ACC112 (cell line): ENCODE data around the gene NUDC.

Experiments used
- H2AFZ ChIP-seq: fragments of 200-600 bp; sonication (generic); one replicate; pipeline ENCODE4 v1.6.0; 2017; ENCODE audit warnings: antibody characterized with exemption, low read length; ENCODE audit not compliant: unreplicated experiment
- H3K27ac ChIP-seq: fragments of 200-600 bp; sonication (generic); 2 replicates; pipeline ENCODE4 v1.5.1; 2014; ENCODE audit warnings: low read depth, mild to moderate bottlenecking, antibody characterized with exemption, low read length, moderate library complexity
- H3K27me3 ChIP-seq: fragments of 200-600 bp; sonication (generic); 2 replicates; pipeline ENCODE4 v1.6.1; 2014; ENCODE audit warnings: mild to moderate bottlenecking, antibody characterized with exemption, low read length, moderate library complexity, mixed read lengths; ENCODE audit not compliant: insufficient read depth
- H3K36me3 ChIP-seq: fragments of 200-600 bp; sonication (generic); 2 replicates; pipeline ENCODE4 v1.6.1; 2016; ENCODE audit warnings: mild to moderate bottlenecking, antibody characterized with exemption, low read length, moderate library complexity, mixed read lengths; ENCODE audit not compliant: insufficient read depth
- H3K4me1 ChIP-seq: fragments of 200-600 bp; sonication (generic); one replicate; pipeline ENCODE4 v1.6.1; 2016; ENCODE audit warnings: low read length, mixed read lengths; ENCODE audit not compliant: insufficient read depth, unreplicated experiment, control insufficient read depth
- H3K4me3 ChIP-seq: fragments of 200-600 bp; sonication (generic); 2 replicates; pipeline ENCODE4 v1.5.1; 2014; ENCODE audit warnings: mild to moderate bottlenecking, low read depth, low read length
- H3K79me2 ChIP-seq: fragments of 200-600 bp; sonication (generic); one replicate; pipeline ENCODE4 v1.6.0; 2016; ENCODE audit warnings: low read length; ENCODE audit not compliant: control insufficient read depth, unreplicated experiment, insufficient read depth

The NUDC gene

GRCh38 chr1:26890467-26890796 is 31.1 kb upstream of the NUDC start:
- H3K27me3 ChIP-seq: no peaks in the 10 kb centered on the region
- H3K4me1 ChIP-seq: peaks cover 9% of the 10 kb centered on the region
- peak overlapping the region; percentile 94 for H3K4me3 ChIP-seq
- H3K27ac ChIP-seq: peak overlapping the region; percentile 69; the same call in 1 of the 2 replicates
- peaks cover 9% of the 10 kb centered on the region; the same call in 1 of the 2 replicates for H3K36me3 ChIP-seq
- H3K79me2 ChIP-seq: peaks cover 20% of the 10 kb centered on the region
- peak overlapping the region; percentile 72 for H2AFZ ChIP-seq

GRCh38 chr1:26894263-26894662 is 27.3 kb upstream of the NUDC start:
- H3K4me1 ChIP-seq: peaks cover 7% of the 10 kb centered on the region
- peaks cover 4% of the 10 kb centered on the region; the same call in 1 of the 2 replicates for H3K36me3 ChIP-seq
- H3K27me3 ChIP-seq: no peaks in the 10 kb centered on the region
- no peak overlapping the region for H3K4me3 ChIP-seq
- H3K27ac ChIP-seq: no peak overlapping the region
- peaks cover 15% of the 10 kb centered on the region for H3K79me2 ChIP-seq
- no peak overlapping the region for H2AFZ ChIP-seq

GRCh38 chr1:26897351-26897750 is 24.2 kb upstream of the NUDC start:
- Histone ChIP-seq H2AFZ (no peak overlapping the region), H3K79me2 (peaks cover 24% of the 10 kb centered on the region), H3K4me1 (peaks cover 15% of the 10 kb centered on the region), H3K36me3 (peaks cover 4% of the 10 kb centered on the region; the same call in 1 of the 2 replicates), H3K4me3 (no peak overlapping the region), H3K27ac (no peak overlapping the region), H3K27me3 (no peaks in the 10 kb centered on the region)

GRCh38 chr1:26900001-26900814 is 21.3 kb upstream of the NUDC start, which contains the start of gene GPATCH3:
Gene GPATCH3, minus strand, starts transcription at chr1:26900467. Its CDS starts 25 bp downstream, at chr1:26900442.
- Histone ChIP-seq H3K79me2 (peaks cover 24% of the 10 kb centered on the region), H3K4me3 (peak within 1 kb of the TSS; percentile 98), H3K27me3 (no peaks in the 10 kb centered on the region), H3K36me3 (no peaks in the 10 kb centered on the region), H3K4me1 (peaks cover 15% of the 10 kb centered on the region), H2AFZ (peak within 1 kb of the TSS; percentile 99), H3K27ac (peak within 1 kb of the TSS; percentile 85)

- H3K79me2 ChIP-seq: peaks cover 22% of the 10 kb centered on the region
- H3K4me3 ChIP-seq: peak overlapping the region; percentile 98
- H3K27me3 ChIP-seq: no peaks in the 10 kb centered on the region
- peak overlapping the region; percentile 99 for H2AFZ ChIP-seq
- peaks cover 15% of the 10 kb centered on the region for H3K4me1 ChIP-seq
- no peaks in the 10 kb centered on the region for H3K36me3 ChIP-seq
- peak overlapping the region; percentile 85 for H3K27ac ChIP-seq
Measured at GRCh38 chr1:26900815-26901511, 20.6 kb upstream of the NUDC start.

- H3K27me3 ChIP-seq: no peaks in the 10 kb centered on the region
- no peaks in the 10 kb centered on the region for H3K79me2 ChIP-seq
- H3K36me3 ChIP-seq: no peaks in the 10 kb centered on the region
- H3K4me3 ChIP-seq: no peak overlapping the region
- H2AFZ ChIP-seq: no peak overlapping the region
- peaks cover 11% of the 10 kb centered on the region for H3K4me1 ChIP-seq
- peak overlapping the region; percentile 14; the same call in 1 of the 2 replicates for H3K27ac ChIP-seq
Measured at GRCh38 chr1:26907071-26907917, 14.2 kb upstream of the NUDC start.

- Histone ChIP-seq H3K4me1 (peaks cover 11% of the 10 kb centered on the region), H2AFZ (no peak overlapping the region), H3K27ac (no peak overlapping the region), H3K36me3 (no peaks in the 10 kb centered on the region), H3K79me2 (no peaks in the 10 kb centered on the region), H3K27me3 (no peaks in the 10 kb centered on the region), H3K4me3 (no peak overlapping the region)
Measured at GRCh38 chr1:26909951-26910342, 11.6 kb upstream of the NUDC start.

- H3K79me2 ChIP-seq: no peaks in the 10 kb centered on the region
- no peak overlapping the region for H2AFZ ChIP-seq
- H3K4me3 ChIP-seq: no peak overlapping the region
- no peaks in the 10 kb centered on the region for H3K36me3 ChIP-seq
- no peak overlapping the region for H3K27ac ChIP-seq
- H3K27me3 ChIP-seq: no peaks in the 10 kb centered on the region
- peaks cover 11% of the 10 kb centered on the region for H3K4me1 ChIP-seq
Measured at GRCh38 chr1:26910343-26911160, 11.0 kb upstream of the NUDC start.

GRCh38 chr1:26911399-26912146 is 10.0 kb upstream of the NUDC start:
- Histone ChIP-seq H3K27me3 (no peaks in the 10 kb centered on the region), H2AFZ (no peak overlapping the region), H3K79me2 (no peaks in the 10 kb centered on the region), H3K36me3 (no peaks in the 10 kb centered on the region), H3K4me1 (peaks cover 11% of the 10 kb centered on the region), H3K4me3 (no peak overlapping the region), H3K27ac (no peak overlapping the region)
